OCI-LY1 (cell line): ENCODE data around the gene TNNI2.

Experiments used
- H2AFZ ChIP-seq: fragments of 200-600 bp; sonication (generic), shearing (Covaris generic); 2 replicates; pipeline ENCODE4 v1.6.0; 2014; ENCODE audit warnings: antibody characterized with exemption, mild to moderate bottlenecking, low read length
- H3F3A ChIP-seq: fragments of 200-600 bp; sonication (generic), shearing (Covaris generic); 2 replicates; pipeline ENCODE4 v1.6.0; 2014; ENCODE audit warnings: mild to moderate bottlenecking, antibody characterized with exemption, low read length, moderate library complexity; ENCODE audit not compliant: insufficient read depth
- H3K27ac ChIP-seq: fragments of 200-600 bp; sonication (generic); 2 replicates; pipeline ENCODE4 v1.5.1; 2014; ENCODE audit warnings: low read length, mixed run types, mild to moderate bottlenecking, low read depth; ENCODE audit not compliant: poor library complexity, severe bottlenecking
- H3K27me3 ChIP-seq: fragments of 200-600 bp; sonication (generic); 2 replicates; pipeline ENCODE4 v1.6.0; 2014; ENCODE audit warnings: antibody characterized with exemption, mild to moderate bottlenecking, low read length, moderate library complexity; ENCODE audit not compliant: insufficient read depth
- H3K36me3 ChIP-seq: fragments of 200-600 bp; sonication (generic); 2 replicates; pipeline ENCODE4 v1.6.1; 2014; ENCODE audit warnings: mild to moderate bottlenecking, antibody characterized with exemption, low read length, moderate library complexity, mixed read lengths; ENCODE audit not compliant: insufficient read depth
- H3K4me1 ChIP-seq: fragments of 200-600 bp; sonication (generic); 2 replicates; pipeline ENCODE4 v1.5.1; 2014; ENCODE audit warnings: mild to moderate bottlenecking, low read length, moderate library complexity; ENCODE audit not compliant: insufficient read depth, severe bottlenecking
- H3K4me2 ChIP-seq: fragments of 200-600 bp; sonication (generic), shearing (Covaris generic); 2 replicates; pipeline ENCODE4 v1.6.1; 2014; ENCODE audit warnings: low read length
- H3K4me3 ChIP-seq: fragments of 200-600 bp; sonication (generic); 2 replicates; pipeline ENCODE4 v1.5.1; 2014; ENCODE audit warnings: low read length, low read depth, mild to moderate bottlenecking, mixed read lengths; ENCODE audit not compliant: poor library complexity, severe bottlenecking
- H3K79me2 ChIP-seq: fragments of 200-600 bp; shearing (Covaris generic); 2 replicates; pipeline ENCODE4 v1.6.1; 2016; ENCODE audit warnings: mixed run types, low read length, mixed read lengths; ENCODE audit not compliant: insufficient read depth
- H3K9ac ChIP-seq: fragments of 200-600 bp; sonication (generic), shearing (Covaris generic); 2 replicates; pipeline ENCODE4 v1.6.1; 2014; ENCODE audit warnings: mild to moderate bottlenecking, low read length, mixed read lengths
- H3K9me2 ChIP-seq: fragments of 200-600 bp; sonication (generic), shearing (Covaris generic); 2 replicates; pipeline ENCODE4 v1.6.1; 2014; ENCODE audit warnings: low read depth, mild to moderate bottlenecking, low read length, mixed read lengths
- H3K9me3 ChIP-seq: fragments of 200-600 bp; shearing (Covaris generic); 2 replicates; pipeline ENCODE4 v1.6.1; 2014; ENCODE audit warnings: low read length, mixed read lengths
- H4K20me1 ChIP-seq: fragments of 200-600 bp; sonication (generic), shearing (Covaris generic); 2 replicates; pipeline ENCODE4 v1.6.0; 2016; ENCODE audit warnings: mild to moderate bottlenecking, low read length; ENCODE audit not compliant: insufficient read depth
- CTCF ChIP-seq: fragments of 200-600 bp; sonication (generic), shearing (Covaris generic); IDR thresholded peaks from 2 replicates; pipeline ENCODE4 v1.5.1; 2017; ENCODE audit warnings: mild to moderate bottlenecking, antibody characterized with exemption, low read length, moderate library complexity, mixed read lengths
- EZH2 ChIP-seq: fragments of 200-600 bp; sonication (generic), shearing (Covaris generic); IDR thresholded peaks from 2 replicates; pipeline ENCODE4 v1.8.0; 2017; ENCODE audit warnings: borderline replicate concordance, mixed run types, mild to moderate bottlenecking, antibody characterized with exemption, low read length, moderate library complexity, mixed read lengths

TNNI2 gene

DNA sequence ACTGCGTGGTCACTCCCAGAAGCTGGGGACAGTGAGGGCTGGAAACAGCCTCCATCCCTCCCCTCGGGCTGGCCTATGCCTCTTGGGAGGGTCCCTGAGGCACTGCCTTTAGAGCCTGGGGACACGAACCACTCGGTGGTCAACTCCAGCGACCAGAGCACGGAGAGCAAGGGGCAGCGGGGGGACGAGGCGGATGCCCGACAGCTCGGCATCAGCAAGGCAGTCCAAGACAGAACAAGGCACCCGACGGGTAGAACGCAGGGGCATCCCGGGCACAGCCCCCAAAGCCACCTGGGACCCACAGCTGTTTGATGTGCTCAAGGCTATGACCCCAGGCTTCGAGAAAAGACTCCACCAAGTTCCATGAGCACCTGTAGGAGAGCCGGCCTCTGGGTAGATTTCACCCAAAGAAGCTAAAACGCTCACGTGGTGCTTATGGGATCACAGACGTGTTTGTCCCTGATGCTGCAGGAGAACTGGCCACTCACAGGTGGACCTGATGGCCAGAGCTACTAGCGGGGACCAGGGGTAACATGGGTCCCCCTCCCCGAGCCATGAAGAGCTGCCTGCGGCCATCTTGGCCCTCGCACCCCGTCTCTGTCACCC lies 13.6 kb downstream of the TNNI2 start:
- H3K79me2 ChIP-seq = peaks cover 17% of the 10 kb centered on the region
- H3K9me2 ChIP-seq = no peaks in the 10 kb centered on the region
- H2AFZ ChIP-seq = no peak overlapping the region
- peak overlapping the region; percentile 99 for H3K27ac ChIP-seq
- no peaks in the 10 kb centered on the region for H3F3A ChIP-seq
- H3K9me3 ChIP-seq = no peaks in the 10 kb centered on the region
- no peaks in the 10 kb centered on the region for H3K27me3 ChIP-seq
- H3K4me1 ChIP-seq = peaks cover 55% of the 10 kb centered on the region
- peak overlapping the region; percentile 83 for H3K4me2 ChIP-seq
- peaks cover 9% of the 10 kb centered on the region; the same call in 1 of the 2 replicates for H3K36me3 ChIP-seq
- peak overlapping the region; percentile 74 for H3K4me3 ChIP-seq
- no peaks in the 10 kb centered on the region for H4K20me1 ChIP-seq
- TF ChIP-seq CTCF (no peak), EZH2 (no peak)
- H3K9ac ChIP-seq = peak overlapping the region; percentile 91

- H2AFZ ChIP-seq = no peak within 1 kb of the TSS
- no peaks in the 10 kb centered on the region for H3K9me3 ChIP-seq
- H3K27ac ChIP-seq = peak within 1 kb of the TSS; percentile 99
- H3K9ac ChIP-seq = peak within 1 kb of the TSS; percentile 91
- H3K36me3 ChIP-seq = peaks cover 9% of the 10 kb centered on the region; the same call in 1 of the 2 replicates
- peaks cover 17% of the 10 kb centered on the region for H3K79me2 ChIP-seq
- peak within 1 kb of the TSS; percentile 74 for H3K4me3 ChIP-seq
- H4K20me1 ChIP-seq = no peaks in the 10 kb centered on the region
- H3K9me2 ChIP-seq = no peaks in the 10 kb centered on the region
- H3K27me3 ChIP-seq = no peaks in the 10 kb centered on the region
- peaks cover 55% of the 10 kb centered on the region for H3K4me1 ChIP-seq
- H3F3A ChIP-seq = no peaks in the 10 kb centered on the region
- no peak for TF ChIP-seq EZH2
- TF ChIP-seq CTCF = no peak
- peak within 1 kb of the TSS; percentile 83 for H3K4me2 ChIP-seq
Observed at GRCh38 chr11:1852877-1853276, 14.1 kb downstream of the TNNI2 start, which contains the start of gene LSP1. TSS of gene LSP1 (plus strand) at chr11:1853084. CDS start at chr11:1853145, 61 bp downstream.

- Histone ChIP-seq H3K4me3 (peak overlapping the region; percentile 74), H4K20me1 (no peaks in the 10 kb centered on the region), H3K9me3 (no peaks in the 10 kb centered on the region), H2AFZ (no peak overlapping the region), H3K79me2 (peaks cover 17% of the 10 kb centered on the region), H3K36me3 (peaks cover 12% of the 10 kb centered on the region; the same call in 1 of the 2 replicates), H3K4me1 (peaks cover 55% of the 10 kb centered on the region), H3K27ac (peak overlapping the region; percentile 99), H3K4me2 (peak overlapping the region; percentile 83), H3K9ac (peak overlapping the region; percentile 91), H3K9me2 (no peaks in the 10 kb centered on the region), H3F3A (no peaks in the 10 kb centered on the region), H3K27me3 (no peaks in the 10 kb centered on the region)
- TF ChIP-seq EZH2 = no peak
- TF ChIP-seq CTCF = peak; percentile 19; the same call in 1 of the 2 replicates
Observed at GRCh38 chr11:1853376-1854131, 14.8 kb downstream of the TNNI2 start.
